Epithelial cell of esophagus (primary cell): Measurements from ENCODE around the gene GNA14.
"Not testable (repeated sequence)": the region's sequence is repeated elsewhere in the genome, so short reads cannot be mapped to it uniquely, and the experiment has no call there.

Experiments used
- DNase-seq: peaks from one replicate; pipeline ENCODE4 v3.0.0; 2010; ENCODE audit warnings: low read depth
- H3K4me3 ChIP-seq: 2 replicates; pipeline ENCODE4 v1.5.1; 2011; ENCODE audit warnings: mild to moderate bottlenecking, low read length, control low read depth
- TF ChIP-seq, protein P1 (sequence below): IDR thresholded peaks from 2 replicates; pipeline ENCODE4 v1.5.1; 2011; ENCODE audit warnings: low read depth, mild to moderate bottlenecking, low read length, control low read depth, inconsistent platforms; ENCODE audit not compliant: insufficient read depth; ENCODE audit errors: missing control alignments

GNA14 gene

DNA sequence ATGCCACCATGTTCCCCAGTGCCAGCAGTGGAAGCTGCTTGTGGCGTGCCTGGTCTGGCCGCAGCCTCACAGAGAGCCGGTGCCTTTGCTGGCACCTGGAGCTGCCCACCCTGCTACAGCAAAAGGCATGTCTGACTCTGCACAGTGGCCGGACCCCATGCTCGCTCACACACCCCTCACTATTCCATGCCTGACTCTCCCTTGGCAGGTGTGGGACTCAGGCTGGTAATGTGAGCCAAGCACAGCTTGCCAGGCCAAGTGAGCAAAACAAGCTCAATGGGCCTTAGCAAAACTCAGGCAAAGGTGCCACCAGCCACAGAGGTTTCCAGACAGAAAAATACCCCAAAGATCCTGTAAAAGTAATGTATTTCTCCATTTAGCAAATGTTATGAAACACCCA lies 15.5 kb downstream of the GNA14 start:
- H3K4me3 ChIP-seq: no peak overlapping the region
- TF ChIP-seq, protein P1, sequence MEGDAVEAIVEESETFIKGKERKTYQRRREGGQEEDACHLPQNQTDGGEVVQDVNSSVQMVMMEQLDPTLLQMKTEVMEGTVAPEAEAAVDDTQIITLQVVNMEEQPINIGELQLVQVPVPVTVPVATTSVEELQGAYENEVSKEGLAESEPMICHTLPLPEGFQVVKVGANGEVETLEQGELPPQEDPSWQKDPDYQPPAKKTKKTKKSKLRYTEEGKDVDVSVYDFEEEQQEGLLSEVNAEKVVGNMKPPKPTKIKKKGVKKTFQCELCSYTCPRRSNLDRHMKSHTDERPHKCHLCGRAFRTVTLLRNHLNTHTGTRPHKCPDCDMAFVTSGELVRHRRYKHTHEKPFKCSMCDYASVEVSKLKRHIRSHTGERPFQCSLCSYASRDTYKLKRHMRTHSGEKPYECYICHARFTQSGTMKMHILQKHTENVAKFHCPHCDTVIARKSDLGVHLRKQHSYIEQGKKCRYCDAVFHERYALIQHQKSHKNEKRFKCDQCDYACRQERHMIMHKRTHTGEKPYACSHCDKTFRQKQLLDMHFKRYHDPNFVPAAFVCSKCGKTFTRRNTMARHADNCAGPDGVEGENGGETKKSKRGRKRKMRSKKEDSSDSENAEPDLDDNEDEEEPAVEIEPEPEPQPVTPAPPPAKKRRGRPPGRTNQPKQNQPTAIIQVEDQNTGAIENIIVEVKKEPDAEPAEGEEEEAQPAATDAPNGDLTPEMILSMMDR: no peak
- no peak for DNase-seq

DNA sequence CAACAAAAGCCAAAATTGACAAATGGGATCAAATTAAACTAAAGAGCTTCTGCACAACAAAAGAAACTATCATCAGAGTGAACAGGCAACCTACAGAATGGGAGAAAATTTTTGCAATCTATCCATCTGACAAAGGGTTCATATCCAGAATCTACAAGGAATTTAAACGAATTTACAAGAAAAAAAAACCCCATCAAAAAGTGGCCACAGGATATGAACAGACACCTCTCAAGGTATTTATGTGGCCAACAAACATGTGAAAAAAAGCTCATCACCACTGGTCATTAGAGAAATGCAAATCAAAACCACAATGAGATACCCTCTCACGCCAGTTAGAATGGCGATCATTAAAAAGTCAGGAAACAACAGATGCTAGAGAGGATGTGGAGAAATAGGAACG lies 19.3 kb downstream of the GNA14 start:
- not testable (repeated sequence) for DNase-seq, H3K4me3 ChIP-seq

DNA sequence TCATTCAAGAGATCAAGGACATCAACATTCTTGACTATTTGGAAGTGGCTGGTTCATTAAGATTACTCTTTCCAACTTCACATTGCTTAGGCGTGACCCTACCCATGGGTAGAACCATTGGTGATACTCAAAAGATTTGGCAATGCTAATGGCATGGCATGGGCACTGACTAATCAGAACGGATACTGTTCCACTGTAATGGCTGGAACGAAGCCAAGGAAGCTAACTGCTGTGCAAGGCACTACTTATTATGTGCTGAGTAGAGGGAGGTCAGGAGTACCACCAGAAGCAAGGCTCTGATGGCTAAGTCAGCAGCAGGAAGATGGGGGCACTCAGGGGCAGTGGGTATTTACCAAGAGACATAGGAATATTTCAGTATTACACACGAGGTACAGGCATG lies 31.9 kb downstream of the GNA14 start:
- peak; percentile 45 for DNase-seq
- no peak overlapping the region for H3K4me3 ChIP-seq
- TF ChIP-seq, protein P1: no peak

DNA sequence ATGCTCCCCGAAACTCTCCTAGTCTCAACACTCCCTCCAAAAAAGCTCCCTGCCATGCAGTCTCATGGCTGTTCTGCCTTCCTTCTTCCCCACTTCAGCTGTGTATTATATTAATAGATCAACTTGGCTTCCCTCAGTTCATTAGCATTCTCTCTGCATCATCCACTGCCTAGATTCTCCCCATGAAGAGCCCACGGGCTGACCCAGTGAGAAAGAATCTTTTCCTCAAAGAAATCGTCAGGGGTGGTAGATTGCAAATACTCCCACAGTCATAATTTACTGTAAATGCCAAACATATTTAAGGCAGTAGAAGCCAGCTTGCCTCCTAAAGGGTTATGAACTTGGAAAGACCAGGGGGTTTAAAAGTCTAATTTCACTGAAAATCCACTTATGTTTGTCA lies 33.5 kb downstream of the GNA14 start:
- no peak for DNase-seq
- H3K4me3 ChIP-seq: no peak overlapping the region
- TF ChIP-seq, protein P1: no peak

DNA sequence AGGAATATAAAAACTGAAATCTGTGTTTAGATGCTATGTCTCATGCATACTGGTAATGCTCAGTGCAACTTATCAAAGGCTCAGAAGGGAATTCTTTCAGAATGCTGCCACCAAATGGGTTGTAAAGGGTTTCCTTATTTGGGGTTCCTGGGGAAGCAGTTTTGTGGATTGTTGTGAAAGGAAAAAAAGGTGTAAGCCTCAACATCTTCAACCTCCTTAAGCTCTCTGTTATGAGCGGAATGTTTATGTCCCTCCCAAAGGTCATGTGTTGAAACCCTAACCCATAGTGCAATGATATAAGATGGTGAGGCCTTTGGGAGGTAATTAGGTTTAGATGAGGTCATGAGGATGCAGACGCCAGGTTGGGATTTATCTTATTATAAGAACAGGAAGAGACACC lies 41.6 kb downstream of the GNA14 start:
- no peak for DNase-seq
- H3K4me3 ChIP-seq: no peak overlapping the region
- TF ChIP-seq, protein P1: no peak

DNA sequence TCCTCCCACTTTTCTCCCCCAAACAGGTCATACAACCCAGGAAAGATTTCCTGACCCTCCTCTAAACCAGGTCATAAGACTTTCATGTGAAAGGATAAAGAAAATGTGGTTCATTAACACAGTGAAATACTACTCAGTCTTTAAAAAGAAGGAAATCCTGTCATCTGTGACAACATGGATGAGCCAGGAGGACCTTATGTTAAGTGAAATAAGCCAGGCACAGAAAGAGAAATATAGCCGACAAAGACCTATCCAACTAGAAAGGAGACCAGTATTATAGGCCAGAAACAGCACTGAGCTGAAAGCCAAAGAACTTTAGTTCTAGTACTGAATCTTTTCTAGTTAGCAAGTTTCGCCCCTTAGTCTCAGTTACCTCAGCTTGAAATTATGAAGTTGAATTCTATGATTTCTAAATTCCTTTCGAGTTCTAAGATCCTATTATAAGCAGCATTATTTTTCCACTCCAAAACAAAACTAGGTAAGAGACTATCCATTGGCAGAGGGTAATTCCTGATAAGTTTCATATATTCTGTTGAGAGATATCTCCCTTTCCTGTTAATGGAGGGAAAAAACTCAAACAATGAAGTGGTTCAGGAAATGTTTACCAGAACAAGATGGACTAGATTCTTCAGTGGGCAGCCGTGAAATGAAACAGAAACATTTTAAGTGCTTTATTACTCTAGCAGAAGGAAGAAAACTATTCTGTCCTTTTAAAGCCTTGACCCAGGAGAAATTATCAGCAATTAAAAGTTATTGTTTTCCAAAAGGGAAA lies 42.5 kb downstream of the GNA14 start:
- no peak overlapping the region for H3K4me3 ChIP-seq
- DNase-seq: no peak
- TF ChIP-seq, protein P1: no peak

DNA sequence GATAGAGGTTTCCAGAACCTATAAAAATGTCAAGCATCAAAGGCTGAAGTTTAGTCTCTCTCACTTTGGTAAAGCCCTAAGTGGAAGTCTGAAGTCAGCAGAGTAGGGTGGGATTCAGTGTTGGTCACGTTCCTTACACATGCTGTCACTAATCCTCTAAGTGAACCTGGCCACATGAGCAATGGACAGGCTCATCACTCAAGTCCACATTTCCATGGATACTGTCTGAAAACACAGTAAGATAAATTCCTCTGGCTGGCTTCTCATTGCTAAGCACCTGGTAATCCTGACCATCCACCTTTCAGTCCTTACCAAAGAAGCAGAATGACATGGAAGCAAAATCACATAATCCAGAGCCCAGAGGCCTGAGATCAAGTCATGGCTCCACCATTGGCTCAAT lies 43.8 kb downstream of the GNA14 start:
- no peak for DNase-seq

More for the DNA sequence above, 43.8 kb downstream of the GNA14 start:
- no peak overlapping the region for H3K4me3 ChIP-seq
- TF ChIP-seq, protein P1: no peak
